Dendritic cell treated with granulocyte-macrophage colony-stimulating factor and Interleukin-4, amounts not matched to agents 40 ng/mL and 50 ng/mL, for 4 days (primary cell): ENCODE data around the gene ASRGL1.

Source experiments
- H3K27ac Mint-ChIP-seq: one replicate; pipeline ENCODE4 v1.8.0; 2022; ENCODE audit warnings: mild to moderate bottlenecking, mixed read lengths
- H3K27me3 Mint-ChIP-seq: one replicate; pipeline ENCODE4 v1.8.0; 2022; ENCODE audit warnings: mild to moderate bottlenecking, mixed read lengths
- H3K36me3 Mint-ChIP-seq: one replicate; pipeline ENCODE4 v1.8.0; 2022; ENCODE audit warnings: low read depth, mixed read lengths
- H3K4me1 Mint-ChIP-seq: one replicate; pipeline ENCODE4 v1.8.0; 2022; ENCODE audit warnings: low read depth, mixed read lengths
- H3K4me3 Mint-ChIP-seq: one replicate; pipeline ENCODE4 v1.8.0; 2022; ENCODE audit warnings: mild to moderate bottlenecking, moderate library complexity, mixed read lengths
- H3K9me3 Mint-ChIP-seq: one replicate; pipeline ENCODE4 v1.8.0; 2022; ENCODE audit warnings: mixed read lengths
- intact Hi-C: fragments of 100-400 bp; cut with micrococcal nuclease; formaldehyde crosslinking; loops from one replicate; pipeline ENCODE4 v1.15.0; 2022

Gene ASRGL1

DNA sequence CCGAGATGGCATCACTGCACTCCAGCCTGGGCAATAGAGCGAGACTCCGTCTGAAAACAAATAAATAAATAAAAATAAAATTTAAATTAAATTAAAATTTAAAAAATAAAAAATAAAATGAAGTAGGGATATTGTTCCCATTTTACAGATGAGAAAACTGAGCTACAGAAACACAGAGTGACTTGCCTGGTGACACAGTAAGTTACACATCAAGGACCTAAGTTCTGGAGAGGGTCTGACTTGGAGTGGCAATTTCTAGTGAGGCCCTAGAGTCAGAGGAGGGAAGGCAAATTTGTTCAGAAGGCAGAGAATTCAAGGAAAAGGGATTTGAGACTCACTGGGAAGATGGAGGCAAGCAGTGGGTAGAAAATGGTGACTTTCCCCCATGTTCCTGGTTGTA is 83.6 kb downstream of the ASRGL1 start:
- H3K27ac Mint-ChIP-seq, result peak overlapping the region; percentile 77

GRCh38 chr11:62421996-62422395 is 84.7 kb downstream of the ASRGL1 start:
- Mint-ChIP-seq H3K4me3 (no peak overlapping the region), H3K36me3 (no peaks in the 10 kb centered on the region), H3K9me3 (no peaks in the 10 kb centered on the region), H3K27me3 (peaks cover 6% of the 10 kb centered on the region), H3K27ac (peak overlapping the region; percentile 49), H3K4me1 (peaks cover 70% of the 10 kb centered on the region)
- intact Hi-C loops, result loop anchor here (5.0 kb wide), 1 partner anchor 85 kb away; no protein-coding TSS in a partner anchor

More for the DNA sequence above, 83.6 kb downstream of the ASRGL1 start:
- Mint-ChIP-seq H3K36me3 (no peaks in the 10 kb centered on the region), H3K9me3 (no peaks in the 10 kb centered on the region), H3K27me3 (peaks cover 6% of the 10 kb centered on the region), H3K4me1 (peaks cover 64% of the 10 kb centered on the region), H3K4me3 (no peak overlapping the region)
- intact Hi-C loops, result loop anchor here (5.0 kb wide), 1 partner anchor 86 kb away; no protein-coding TSS in a partner anchor

GRCh38 chr11:62423012-62423411 is 85.8 kb downstream of the ASRGL1 start:
- intact Hi-C loops, result loop anchor here (5.0 kb wide), 1 partner anchor 84 kb away; no protein-coding TSS in a partner anchor
- peaks cover 6% of the 10 kb centered on the region for H3K27me3 Mint-ChIP-seq
- no peaks in the 10 kb centered on the region for H3K9me3 Mint-ChIP-seq
- H3K4me3 Mint-ChIP-seq, result no peak overlapping the region
- H3K27ac Mint-ChIP-seq, result peak overlapping the region; percentile 49
- H3K36me3 Mint-ChIP-seq, result no peaks in the 10 kb centered on the region
- peaks cover 74% of the 10 kb centered on the region for H3K4me1 Mint-ChIP-seq

- Mint-ChIP-seq H3K27me3 (peaks cover 5% of the 10 kb centered on the region), H3K4me3 (peak overlapping the region; percentile 9), H3K27ac (peak overlapping the region; percentile 83), H3K9me3 (no peaks in the 10 kb centered on the region), H3K36me3 (no peaks in the 10 kb centered on the region), H3K4me1 (peaks cover 78% of the 10 kb centered on the region)
- intact Hi-C loops, result loop anchor here (5.0 kb wide), 2 partner anchors 35 to 115 kb away; no protein-coding TSS in a partner anchor
Observed at GRCh38 chr11:62427630-62428233, 90.5 kb downstream of the ASRGL1 start.

DNA sequence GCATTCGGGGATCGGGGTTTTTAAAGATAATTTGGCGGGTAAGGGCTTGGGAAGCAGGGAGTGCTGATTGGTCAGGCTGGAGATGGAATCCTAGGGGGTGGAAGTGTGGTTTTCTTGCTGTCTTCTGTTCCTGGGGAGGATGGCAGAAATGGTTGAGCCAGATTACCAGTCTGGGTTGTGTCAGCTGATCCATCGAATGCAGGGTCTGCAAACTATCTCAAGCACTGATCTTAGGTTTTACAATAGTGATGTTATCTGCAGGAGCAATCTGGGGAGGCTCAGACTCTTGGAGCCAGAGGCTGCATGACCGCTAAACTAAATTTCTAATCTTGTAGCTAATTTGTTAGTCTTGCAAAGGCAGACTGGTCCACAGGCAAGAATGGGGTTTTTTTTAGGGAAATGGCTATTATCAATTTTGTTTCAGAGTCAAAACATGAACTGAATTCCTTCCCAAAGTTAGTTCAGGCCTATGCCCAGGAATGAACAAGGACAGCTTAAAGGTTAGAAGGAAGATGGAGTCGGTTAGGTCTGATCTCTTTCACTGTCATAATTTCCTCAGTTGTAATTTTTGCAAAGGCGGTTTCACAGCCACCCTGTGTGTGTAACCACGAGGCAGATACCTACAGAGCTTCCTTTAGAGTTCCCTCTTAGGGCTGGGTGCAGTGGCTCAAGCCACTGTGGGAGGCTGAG is 91.8 kb downstream of the ASRGL1 start:
- no peaks in the 10 kb centered on the region for H3K27me3 Mint-ChIP-seq
- intact Hi-C loops, result loop anchor here (5.0 kb wide), 2 partner anchors 33 to 113 kb away; no protein-coding TSS in a partner anchor
- no peak overlapping the region for H3K4me3 Mint-ChIP-seq
- no peaks in the 10 kb centered on the region for H3K9me3 Mint-ChIP-seq
- H3K36me3 Mint-ChIP-seq, result no peaks in the 10 kb centered on the region
- H3K4me1 Mint-ChIP-seq, result peaks cover 80% of the 10 kb centered on the region
- H3K27ac Mint-ChIP-seq, result peak overlapping the region; percentile 83

DNA sequence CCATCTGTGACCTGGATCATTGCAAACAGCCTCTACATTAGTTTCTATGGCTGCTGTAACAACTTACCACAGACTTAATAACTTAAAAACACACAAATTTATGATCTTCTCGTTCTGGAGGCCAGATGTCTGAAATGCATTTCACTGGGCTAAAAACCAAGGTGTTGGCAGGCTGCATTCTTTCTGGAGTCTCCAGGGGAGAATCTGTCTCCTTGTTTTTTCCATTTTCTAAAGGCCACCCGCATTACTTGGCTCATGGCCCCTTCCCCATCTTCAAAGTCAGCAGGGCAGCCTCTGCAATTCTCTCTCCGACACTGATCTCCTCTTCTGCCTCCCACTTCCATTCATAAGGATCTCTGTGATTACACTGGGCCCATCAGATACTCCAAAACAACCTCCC is 93.2 kb downstream of the ASRGL1 start:
- no peak overlapping the region for H3K4me3 Mint-ChIP-seq
- H3K36me3 Mint-ChIP-seq, result no peaks in the 10 kb centered on the region
- no peaks in the 10 kb centered on the region for H3K9me3 Mint-ChIP-seq
- H3K27ac Mint-ChIP-seq, result peak overlapping the region; percentile 83
- intact Hi-C loops, result no loop called here
- H3K27me3 Mint-ChIP-seq, result no peaks in the 10 kb centered on the region
- peaks cover 85% of the 10 kb centered on the region for H3K4me1 Mint-ChIP-seq

DNA sequence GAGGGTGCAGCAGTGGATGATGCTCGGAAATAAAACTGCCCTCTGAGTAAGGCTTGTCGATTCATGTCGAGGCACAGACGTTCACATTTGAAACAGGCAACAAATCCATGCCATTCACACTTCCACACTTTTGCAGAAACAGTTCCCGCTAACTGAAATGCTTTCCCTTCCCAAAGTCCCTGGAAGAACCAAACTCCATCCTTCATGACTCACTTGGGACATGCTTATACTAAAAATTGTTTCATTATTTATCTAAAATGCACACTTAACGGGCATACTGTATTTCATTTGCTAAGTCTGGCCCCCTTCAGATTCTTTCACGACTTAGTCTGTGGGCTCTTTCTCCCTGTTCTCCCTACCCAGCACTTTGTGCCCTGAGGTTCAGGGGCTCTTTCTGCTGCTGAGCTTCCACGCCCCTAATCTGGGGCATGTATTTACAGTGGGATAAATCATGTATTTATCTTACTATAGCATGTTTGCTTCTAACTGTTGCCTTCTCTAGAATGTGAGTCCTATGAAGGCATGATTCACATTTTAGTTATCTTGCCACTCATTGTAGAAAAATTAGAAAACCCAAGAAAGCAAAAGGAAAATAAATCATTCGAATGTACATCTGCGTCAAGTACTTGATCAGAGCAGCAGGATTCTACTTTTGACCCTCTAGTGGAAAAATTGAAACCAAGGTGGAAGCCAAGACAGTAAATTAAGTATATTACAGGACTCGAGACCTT is 94.1 kb downstream of the ASRGL1 start:
- Mint-ChIP-seq H3K9me3 (no peaks in the 10 kb centered on the region), H3K4me3 (no peak overlapping the region), H3K36me3 (no peaks in the 10 kb centered on the region), H3K27ac (peak overlapping the region; percentile 83), H3K27me3 (no peaks in the 10 kb centered on the region), H3K4me1 (peaks cover 90% of the 10 kb centered on the region)
- intact Hi-C loops, result no loop called here

DNA sequence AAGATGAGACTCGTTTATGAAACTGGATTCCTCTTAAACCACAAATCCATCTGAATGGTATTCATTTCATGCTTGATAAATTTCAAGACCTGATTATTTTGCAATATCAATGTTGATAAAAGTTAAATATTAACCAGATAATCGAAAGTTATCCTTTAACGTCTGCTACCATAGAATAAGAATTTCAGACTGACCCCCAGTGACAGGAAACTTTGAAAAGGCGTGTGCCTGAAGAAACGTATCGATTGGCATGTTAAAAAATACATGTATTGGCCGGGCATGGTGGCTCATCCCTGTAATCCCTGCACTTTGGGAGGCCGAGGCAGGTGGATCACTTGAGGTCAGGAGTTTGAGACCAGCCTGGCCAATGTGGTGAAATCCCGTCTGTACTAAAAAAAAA is 95.4 kb downstream of the ASRGL1 start:
- H3K4me3 Mint-ChIP-seq, result no peak overlapping the region
- no peaks in the 10 kb centered on the region for H3K27me3 Mint-ChIP-seq
- peak overlapping the region; percentile 14 for H3K27ac Mint-ChIP-seq
- H3K36me3 Mint-ChIP-seq, result no peaks in the 10 kb centered on the region
- peaks cover 80% of the 10 kb centered on the region for H3K4me1 Mint-ChIP-seq
- H3K9me3 Mint-ChIP-seq, result no peaks in the 10 kb centered on the region
- intact Hi-C loops, result no loop called here

- H3K27ac Mint-ChIP-seq, result peak overlapping the region; percentile 14
- H3K36me3 Mint-ChIP-seq, result no peaks in the 10 kb centered on the region
- H3K4me1 Mint-ChIP-seq, result peaks cover 76% of the 10 kb centered on the region
- H3K4me3 Mint-ChIP-seq, result peak overlapping the region; percentile 50
- H3K9me3 Mint-ChIP-seq, result no peaks in the 10 kb centered on the region
- no peaks in the 10 kb centered on the region for H3K27me3 Mint-ChIP-seq
- intact Hi-C loops, result no loop called here
Observed at GRCh38 chr11:62433141-62433903, 96.1 kb downstream of the ASRGL1 start.

- intact Hi-C loops, result no loop called here
- no peaks in the 10 kb centered on the region for H3K27me3 Mint-ChIP-seq
- no peaks in the 10 kb centered on the region for H3K36me3 Mint-ChIP-seq
- H3K4me1 Mint-ChIP-seq, result peaks cover 70% of the 10 kb centered on the region
- peak overlapping the region; percentile 14 for H3K27ac Mint-ChIP-seq
- H3K9me3 Mint-ChIP-seq, result no peaks in the 10 kb centered on the region
- peak overlapping the region; percentile 1 for H3K4me3 Mint-ChIP-seq
Observed at GRCh38 chr11:62433904-62434276, 96.6 kb downstream of the ASRGL1 start.

- intact Hi-C loops, result no loop called here
- H3K36me3 Mint-ChIP-seq, result no peaks in the 10 kb centered on the region
- H3K27ac Mint-ChIP-seq, result peak overlapping the region; percentile 75
- no peaks in the 10 kb centered on the region for H3K27me3 Mint-ChIP-seq
- no peaks in the 10 kb centered on the region for H3K9me3 Mint-ChIP-seq
- H3K4me3 Mint-ChIP-seq, result no peak overlapping the region
- peaks cover 66% of the 10 kb centered on the region for H3K4me1 Mint-ChIP-seq
Observed at GRCh38 chr11:62435846-62436660, 98.8 kb downstream of the ASRGL1 start.

- no peak overlapping the region for H3K27ac Mint-ChIP-seq
- H3K27me3 Mint-ChIP-seq, result no peaks in the 10 kb centered on the region
- intact Hi-C loops, result no loop called here
- no peak overlapping the region for H3K4me3 Mint-ChIP-seq
- no peaks in the 10 kb centered on the region for H3K36me3 Mint-ChIP-seq
- peaks cover 53% of the 10 kb centered on the region for H3K4me1 Mint-ChIP-seq
- no peaks in the 10 kb centered on the region for H3K9me3 Mint-ChIP-seq
Observed at GRCh38 chr11:62437616-62438015, 100.4 kb downstream of the ASRGL1 start.

DNA sequence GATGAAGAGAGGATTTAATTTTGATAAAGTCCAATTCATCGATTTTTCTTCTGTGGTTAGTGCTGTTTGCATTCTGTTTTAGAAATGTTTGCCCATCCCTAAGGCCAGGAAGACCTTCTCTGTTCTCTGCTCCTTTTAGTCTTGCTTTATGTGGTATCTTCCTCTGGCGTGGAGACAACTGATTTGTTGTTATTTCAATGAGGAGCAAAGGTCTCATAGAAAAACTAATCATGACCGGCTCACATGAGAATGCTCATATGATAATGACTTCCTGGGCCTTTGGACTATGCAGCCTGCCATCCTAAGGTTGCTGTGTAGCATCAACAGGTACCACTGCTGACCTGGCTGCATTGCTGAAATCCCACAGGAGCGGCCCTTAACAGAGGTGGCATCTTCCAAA is 101.4 kb downstream of the ASRGL1 start:
- Mint-ChIP-seq H3K27me3 (no peaks in the 10 kb centered on the region), H3K4me1 (peaks cover 52% of the 10 kb centered on the region), H3K36me3 (no peaks in the 10 kb centered on the region), H3K9me3 (no peaks in the 10 kb centered on the region), H3K27ac (no peak overlapping the region), H3K4me3 (no peak overlapping the region)
- intact Hi-C loops, result no loop called here
